GM12875 (cell line): Measurements from ENCODE around the gene MST1.

ENCODE experiments used
- H3K4me3 ChIP-seq: one replicate; pipeline ENCODE4 v1.5.1; 2011; ENCODE audit warnings: low read depth, low read length, control low read depth
- CTCF ChIP-seq: IDR thresholded peaks from 2 replicates; pipeline ENCODE4 v1.5.1; 2011; ENCODE audit warnings: low read depth, mild to moderate bottlenecking, control low read depth, inconsistent platforms, low read length, moderate library complexity, borderline replicate concordance; ENCODE audit not compliant: insufficient read depth

Gene MST1

GRCh38 chr3:49713336-49714105, 24.2 kb upstream of the MST1 start:
- no peak overlapping the region for H3K4me3 ChIP-seq
- no peak for TF ChIP-seq CTCF

- no peak for TF ChIP-seq CTCF
Observed at GRCh38 chr3:49712631-49713317, 23.5 kb upstream of the MST1 start.

GRCh38 chr3:49712166-49712565, 22.9 kb upstream of the MST1 start:
- TF ChIP-seq CTCF = no peak
- no peak overlapping the region for H3K4me3 ChIP-seq

More at GRCh38 chr3:49712631-49713317, 23.5 kb upstream of the MST1 start:
- H3K4me3 ChIP-seq = no peak overlapping the region

GRCh38 chr3:49711489-49711888, 22.2 kb upstream of the MST1 start:
- no peak overlapping the region for H3K4me3 ChIP-seq
- no peak for TF ChIP-seq CTCF

- no peak for TF ChIP-seq CTCF
- no peak overlapping the region for H3K4me3 ChIP-seq
Observed at GRCh38 chr3:49709852-49710251, 20.6 kb upstream of the MST1 start.

GRCh38 chr3:49707113-49707480, 17.8 kb upstream of the MST1 start:
- no peak for TF ChIP-seq CTCF

GRCh38 chr3:49706456-49707112, 17.3 kb upstream of the MST1 start:
- no peak for TF ChIP-seq CTCF
- no peak overlapping the region for H3K4me3 ChIP-seq

More at GRCh38 chr3:49707113-49707480, 17.8 kb upstream of the MST1 start:
- no peak overlapping the region for H3K4me3 ChIP-seq
